ENCODE results near the gene PPM1H. TPM values are rescaled to one million over a fixed set of nuclear protein-coding genes. Genes with fewer than 3 reads are reported as not detected.

Gene PPM1H
- total and polyA plus RNA-seq, 12 donors, result 0.81 to 5.5 (median 2.6) TPM

DNA sequence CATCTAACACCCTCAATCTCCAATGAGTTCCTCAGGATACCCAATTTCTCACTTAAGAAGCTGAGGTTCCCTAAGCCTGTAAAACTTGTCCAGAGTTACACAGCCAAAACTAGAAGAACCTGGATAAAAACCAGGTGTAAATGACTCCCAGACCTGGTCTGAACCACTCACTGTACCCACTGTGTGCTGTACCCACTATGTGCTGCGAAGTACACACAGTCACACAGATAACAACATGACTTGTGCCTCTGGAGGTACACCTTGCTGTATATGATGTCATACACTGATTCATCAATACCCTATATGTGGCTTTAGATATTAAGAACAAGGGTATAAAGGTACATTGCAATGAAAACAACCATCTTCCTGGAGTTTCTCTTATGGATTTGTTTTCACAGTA is 66.1 kb downstream of the PPM1H start:
- intact Hi-C loops (cut with DNase I), result no loop called here

GRCh38 chr12:62866451-62867082 is 68.4 kb downstream of the PPM1H start:
- Histone ChIP-seq H3K36me3 (replicated peaks in 1 of 2) (no peaks in the 10 kb centered on the region), H3K9me3 (replicated peaks in 1 of 3) (no peaks in the 10 kb centered on the region), H3K4me1 (replicated peaks in 1 of 2) (no peaks in the 10 kb centered on the region), H3K27me3 (no peaks in the 10 kb centered on the region), H3K27ac (no peak overlapping the region), H3K4me3 (no peak overlapping the region)
- TF ChIP-seq POLR2A (IDR thresholded peaks at IDR 0.05), result no peak
- TF ChIP-seq, protein P1, sequence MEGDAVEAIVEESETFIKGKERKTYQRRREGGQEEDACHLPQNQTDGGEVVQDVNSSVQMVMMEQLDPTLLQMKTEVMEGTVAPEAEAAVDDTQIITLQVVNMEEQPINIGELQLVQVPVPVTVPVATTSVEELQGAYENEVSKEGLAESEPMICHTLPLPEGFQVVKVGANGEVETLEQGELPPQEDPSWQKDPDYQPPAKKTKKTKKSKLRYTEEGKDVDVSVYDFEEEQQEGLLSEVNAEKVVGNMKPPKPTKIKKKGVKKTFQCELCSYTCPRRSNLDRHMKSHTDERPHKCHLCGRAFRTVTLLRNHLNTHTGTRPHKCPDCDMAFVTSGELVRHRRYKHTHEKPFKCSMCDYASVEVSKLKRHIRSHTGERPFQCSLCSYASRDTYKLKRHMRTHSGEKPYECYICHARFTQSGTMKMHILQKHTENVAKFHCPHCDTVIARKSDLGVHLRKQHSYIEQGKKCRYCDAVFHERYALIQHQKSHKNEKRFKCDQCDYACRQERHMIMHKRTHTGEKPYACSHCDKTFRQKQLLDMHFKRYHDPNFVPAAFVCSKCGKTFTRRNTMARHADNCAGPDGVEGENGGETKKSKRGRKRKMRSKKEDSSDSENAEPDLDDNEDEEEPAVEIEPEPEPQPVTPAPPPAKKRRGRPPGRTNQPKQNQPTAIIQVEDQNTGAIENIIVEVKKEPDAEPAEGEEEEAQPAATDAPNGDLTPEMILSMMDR (IDR thresholded peaks at IDR 0.05), result no peak
- intact Hi-C loops (cut with DNase I), result no loop called here
- no peak for DNase-seq
- WGBS, 4 donors, result 76 to 80% (median 78%) methylated on average over 4 of the region's 4 CpGs

More for the DNA sequence above, 66.1 kb downstream of the PPM1H start:
- no peaks in the 10 kb centered on the region for H3K27me3 ChIP-seq
- TF ChIP-seq POLR2A (IDR thresholded peaks at IDR 0.05), result no peak
- TF ChIP-seq, protein P1 (IDR thresholded peaks at IDR 0.05), result no peak
- DNase-seq, result no peak
- H3K36me3 ChIP-seq (replicated peaks in 1 of 2), result no peaks in the 10 kb centered on the region
- H3K4me3 ChIP-seq, result no peak overlapping the region
- 77 to 85% (median 81%) methylated on average over 1 of the region's 1 CpG for WGBS, 4 donors
- no peak overlapping the region for H3K27ac ChIP-seq
- no peaks in the 10 kb centered on the region for H3K4me1 ChIP-seq (replicated peaks in 1 of 2)
- H3K9me3 ChIP-seq (replicated peaks in 1 of 3), result no peaks in the 10 kb centered on the region

- WGBS, 4 donors, result 55 to 72% (median 70%) methylated on average over 4 of the region's 4 CpGs
- Histone ChIP-seq H3K27me3 (no peaks in the 10 kb centered on the region), H3K9me3 (replicated peaks in 1 of 3) (no peaks in the 10 kb centered on the region), H3K36me3 (replicated peaks in 1 of 2) (no peaks in the 10 kb centered on the region), H3K4me3 (no peak overlapping the region), H3K4me1 (replicated peaks in 1 of 2) (no peaks in the 10 kb centered on the region), H3K27ac (no peak overlapping the region)
- DNase-seq, result no peak
- TF ChIP-seq, protein P1 (IDR thresholded peaks at IDR 0.05), result no peak
- TF ChIP-seq POLR2A (IDR thresholded peaks at IDR 0.05), result no peak
- intact Hi-C loops (cut with DNase I), result no loop called here
These were observed 69.0 kb downstream of the PPM1H start for GRCh38 chr12:62865937-62866336.

DNA sequence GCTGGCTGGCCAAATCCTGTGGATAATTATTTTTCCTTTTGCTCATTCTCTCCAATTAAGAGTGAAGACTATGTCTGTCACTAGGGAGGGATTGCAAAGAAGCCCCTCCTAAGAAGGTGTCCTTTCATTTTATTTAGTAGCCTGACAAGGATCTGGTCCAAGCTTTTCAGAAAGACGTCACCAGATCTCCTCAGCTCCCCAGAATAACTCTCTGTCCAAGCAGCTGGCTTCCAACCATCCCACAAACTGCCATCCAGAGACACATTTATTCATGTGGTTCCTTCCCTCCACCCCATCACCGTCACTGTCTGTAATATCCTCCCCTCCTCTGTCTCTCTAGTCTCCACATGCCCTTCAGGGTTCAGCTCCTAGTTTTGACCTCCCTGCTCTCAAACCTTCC is 69.9 kb downstream of the PPM1H start:
- no peaks in the 10 kb centered on the region for H3K36me3 ChIP-seq (replicated peaks in 1 of 2)
- no peaks in the 10 kb centered on the region for H3K27me3 ChIP-seq
- intact Hi-C loops (cut with DNase I), result no loop called here
- H3K9me3 ChIP-seq (replicated peaks in 1 of 3), result no peaks in the 10 kb centered on the region
- H3K4me1 ChIP-seq (replicated peaks in 1 of 2), result no peaks in the 10 kb centered on the region
- no peak overlapping the region for H3K27ac ChIP-seq
- H3K4me3 ChIP-seq, result no peak overlapping the region
- TF ChIP-seq, protein P1 (IDR thresholded peaks at IDR 0.05), result no peak
- TF ChIP-seq POLR2A (IDR thresholded peaks at IDR 0.05), result no peak
- DNase-seq, result no peak
- WGBS, 4 donors, result 83 to 93% (median 89%) methylated on average over 2 of the region's 2 CpGs

Measured in adrenal gland (tissue), 12 donors.